ENCODE results near the gene TCAP.
"Not testable (repeated sequence)": the region's sequence is repeated elsewhere in the genome, so short reads cannot be mapped to it uniquely, and the experiment has no call there.

TCAP gene

DNA sequence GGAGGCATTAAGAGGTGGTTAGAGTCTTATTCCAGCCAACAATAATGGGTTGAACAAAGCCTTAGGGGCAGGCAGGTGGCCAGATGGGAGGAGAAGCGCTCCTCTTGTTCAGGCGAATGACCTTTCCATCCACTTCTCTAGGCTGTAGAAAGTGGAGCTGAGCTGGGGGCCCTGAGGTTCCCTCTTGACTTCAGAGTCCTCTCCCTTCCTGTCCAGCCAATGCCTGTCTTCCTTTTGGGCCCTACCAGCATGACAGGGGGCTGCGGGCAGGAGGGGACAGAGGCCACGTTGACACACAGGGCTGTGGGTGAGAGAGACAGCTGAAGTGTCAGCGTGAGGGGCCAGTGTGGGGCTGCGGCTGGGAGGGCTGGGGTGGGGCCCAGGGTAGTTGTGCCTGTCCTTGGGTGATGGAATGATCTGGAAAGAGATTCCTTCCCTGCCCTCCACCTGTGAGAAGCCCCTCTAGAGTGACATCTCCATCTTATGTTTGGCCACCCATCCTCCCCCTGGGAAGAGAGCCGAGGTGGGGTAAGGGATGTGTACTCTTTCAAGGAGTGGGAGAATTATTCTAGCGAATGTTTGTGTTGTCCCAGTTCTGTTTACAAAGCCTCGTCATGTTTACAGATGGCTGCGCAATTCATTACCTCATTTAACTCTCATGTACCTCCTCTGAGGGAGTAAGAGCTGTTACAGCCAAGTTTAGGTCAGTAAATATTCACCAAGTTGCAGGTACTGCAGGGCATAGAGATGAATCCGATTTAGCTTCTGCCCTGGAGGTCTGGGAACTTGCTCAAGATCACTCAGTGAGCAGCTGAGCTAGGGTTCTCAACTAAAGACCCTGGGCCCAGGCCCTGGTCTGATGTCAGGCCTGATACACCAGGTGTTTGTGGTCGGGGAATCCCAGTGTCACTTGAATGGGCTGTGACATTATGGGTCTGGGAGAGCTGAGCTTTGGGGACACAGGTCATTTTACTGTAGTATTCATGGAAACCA is 38.0 kb downstream of the TCAP start:
- no peak for DNase-seq (ENCODE audit: extremely low read depth in 1 of 2, low read depth in 1 of 2)

GRCh38 chr17:39703913-39704312 is 38.8 kb downstream of the TCAP start:
- DNase-seq (ENCODE audit: extremely low read depth in 1 of 2, low read depth in 1 of 2): no peak

DNA sequence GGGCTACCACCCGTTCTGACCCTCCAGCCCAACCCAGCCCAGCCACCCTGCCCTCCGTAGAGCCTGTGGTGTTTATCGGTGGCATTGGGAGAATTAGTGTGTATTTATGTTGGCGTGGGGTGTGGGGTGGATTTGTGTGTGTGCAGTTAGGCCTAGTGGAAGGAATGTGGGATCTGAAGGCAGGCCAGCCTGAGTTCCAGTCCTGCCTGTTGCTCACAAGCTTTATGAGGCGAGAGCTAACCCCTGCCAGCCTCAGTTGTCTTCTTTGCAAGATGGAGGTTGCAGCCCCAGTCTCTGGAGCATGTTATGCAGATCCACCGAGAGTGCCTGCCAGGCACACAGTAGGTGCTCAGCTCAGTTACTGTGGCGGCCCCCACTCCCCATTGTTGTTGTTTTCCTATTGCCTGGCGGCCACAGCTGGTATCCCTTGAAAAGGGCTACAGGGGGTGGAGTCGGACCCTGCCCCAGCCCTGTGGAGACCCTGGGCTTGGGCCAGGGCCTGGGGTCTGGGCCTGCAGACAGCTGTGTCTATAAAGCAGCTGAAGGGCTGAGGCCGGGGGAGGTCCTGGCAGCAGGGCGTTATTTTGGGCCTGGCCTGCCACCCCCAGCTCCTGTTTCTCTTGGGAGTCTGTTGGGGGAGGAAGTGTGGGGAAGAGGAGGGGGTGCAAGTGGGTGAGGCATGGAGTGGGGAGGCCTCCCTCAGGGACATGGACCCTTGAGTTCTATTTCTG is 39.8 kb downstream of the TCAP start:
- DNase-seq (ENCODE audit: extremely low read depth in 1 of 2, low read depth in 1 of 2): no peak

- no peak for DNase-seq (ENCODE audit: extremely low read depth in 1 of 2, low read depth in 1 of 2)
Observed at GRCh38 chr17:39705786-39706348, 40.7 kb downstream of the TCAP start.

DNA sequence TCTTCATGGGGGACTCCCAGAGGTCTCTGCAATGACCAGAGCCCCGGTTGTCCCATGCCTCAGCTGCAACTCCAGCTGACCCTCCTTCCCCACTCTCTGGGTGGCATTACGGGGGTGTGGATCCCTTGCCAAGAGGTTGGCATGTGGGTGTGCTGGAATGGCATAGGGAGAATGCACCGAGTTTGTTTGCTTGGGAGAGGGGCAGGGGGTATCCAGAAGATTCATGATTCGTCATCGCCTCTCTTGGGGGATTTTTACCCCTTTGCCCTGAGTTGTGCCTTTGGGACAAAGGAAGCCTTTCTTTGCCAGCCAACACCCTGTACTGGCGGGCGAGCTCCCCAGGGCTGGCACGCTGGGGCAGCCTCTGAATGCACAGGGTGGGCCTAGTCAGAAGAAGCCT is 41.2 kb downstream of the TCAP start:
- DNase-seq (ENCODE audit: extremely low read depth in 1 of 2, low read depth in 1 of 2): no peak

- DNase-seq (ENCODE audit: extremely low read depth in 1 of 2, low read depth in 1 of 2): no peak
Observed at GRCh38 chr17:39706921-39707337, 41.8 kb downstream of the TCAP start.

GRCh38 chr17:39709319-39709997 is 44.3 kb downstream of the TCAP start:
- DNase-seq (ENCODE audit: extremely low read depth in 1 of 2, low read depth in 1 of 2): no peak

GRCh38 chr17:39709998-39710964 is 45.1 kb downstream of the TCAP start:
- no peak for DNase-seq (ENCODE audit: extremely low read depth in 1 of 2, low read depth in 1 of 2)

DNA sequence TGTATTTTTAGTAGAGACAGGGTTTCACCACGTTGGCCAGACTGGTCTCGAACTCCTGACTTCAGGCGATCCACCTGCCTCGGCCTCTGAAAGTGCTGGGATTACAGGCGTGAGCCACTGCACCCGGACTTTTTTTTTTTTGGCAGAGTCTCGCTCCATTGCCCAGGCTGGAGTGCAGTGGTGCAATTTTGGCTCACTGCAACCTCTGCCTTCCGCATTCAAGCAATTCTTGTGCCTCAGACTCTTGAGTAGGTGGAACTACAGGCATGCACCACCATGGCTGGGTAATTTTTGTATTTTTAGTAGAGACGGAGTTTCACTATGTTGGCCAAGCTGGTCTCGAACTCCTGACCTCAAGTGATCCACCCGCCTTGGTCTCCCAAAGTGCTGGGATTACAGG is 45.9 kb downstream of the TCAP start:
- not testable (repeated sequence) for DNase-seq (ENCODE audit: extremely low read depth in 1 of 2, low read depth in 1 of 2)

DNA sequence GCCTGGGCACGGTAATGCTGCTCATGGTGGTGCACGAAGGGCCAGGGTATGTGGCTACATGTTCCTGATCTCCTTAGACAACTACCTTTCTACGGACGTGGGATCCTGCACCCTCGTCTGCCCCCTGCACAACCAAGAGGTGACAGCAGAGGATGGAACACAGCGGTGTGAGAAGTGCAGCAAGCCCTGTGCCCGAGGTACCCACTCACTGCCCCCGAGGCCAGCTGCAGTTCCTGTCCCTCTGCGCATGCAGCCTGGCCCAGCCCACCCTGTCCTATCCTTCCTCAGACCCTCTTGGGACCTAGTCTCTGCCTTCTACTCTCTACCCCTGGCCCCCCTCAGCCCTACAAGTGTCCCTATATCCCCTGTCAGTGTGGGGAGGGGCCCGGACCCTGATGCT is 46.7 kb downstream of the TCAP start:
- no peak for DNase-seq (ENCODE audit: extremely low read depth in 1 of 2, low read depth in 1 of 2)

DNA sequence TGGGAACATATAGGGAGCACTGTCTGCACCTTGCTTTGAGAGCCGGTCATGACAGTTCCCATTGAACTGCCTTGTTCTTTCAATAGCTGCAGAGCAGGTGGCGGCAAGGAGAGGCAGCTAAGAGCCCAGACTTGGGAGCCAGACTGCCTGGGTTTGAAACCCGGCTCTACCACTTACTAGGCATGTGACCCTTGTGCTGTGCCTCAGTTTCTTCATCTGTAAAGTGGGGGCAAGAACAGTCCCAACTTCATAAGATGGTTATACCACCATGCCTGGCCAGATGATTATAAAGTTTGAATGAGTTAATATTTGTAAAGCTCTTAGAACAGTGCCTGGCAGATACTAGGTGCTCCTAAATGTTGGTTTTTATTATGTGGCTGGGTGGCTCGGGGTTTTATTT is 49.1 kb downstream of the TCAP start:
- no peak for DNase-seq (ENCODE audit: extremely low read depth in 1 of 2, low read depth in 1 of 2)

GRCh38 chr17:39715375-39716072 is 50.4 kb downstream of the TCAP start:
- DNase-seq (ENCODE audit: extremely low read depth in 1 of 2, low read depth in 1 of 2): no peak

Data from stimulated activated CD8-positive, alpha-beta memory T cell treated with anti-CD3 and anti-CD28 coated beads, Interleukin-7, amount 100 ng/mL, for 48 hours (primary cell).